ENCODE measurements around the gene ITPR1.

ITPR1 gene

DNA sequence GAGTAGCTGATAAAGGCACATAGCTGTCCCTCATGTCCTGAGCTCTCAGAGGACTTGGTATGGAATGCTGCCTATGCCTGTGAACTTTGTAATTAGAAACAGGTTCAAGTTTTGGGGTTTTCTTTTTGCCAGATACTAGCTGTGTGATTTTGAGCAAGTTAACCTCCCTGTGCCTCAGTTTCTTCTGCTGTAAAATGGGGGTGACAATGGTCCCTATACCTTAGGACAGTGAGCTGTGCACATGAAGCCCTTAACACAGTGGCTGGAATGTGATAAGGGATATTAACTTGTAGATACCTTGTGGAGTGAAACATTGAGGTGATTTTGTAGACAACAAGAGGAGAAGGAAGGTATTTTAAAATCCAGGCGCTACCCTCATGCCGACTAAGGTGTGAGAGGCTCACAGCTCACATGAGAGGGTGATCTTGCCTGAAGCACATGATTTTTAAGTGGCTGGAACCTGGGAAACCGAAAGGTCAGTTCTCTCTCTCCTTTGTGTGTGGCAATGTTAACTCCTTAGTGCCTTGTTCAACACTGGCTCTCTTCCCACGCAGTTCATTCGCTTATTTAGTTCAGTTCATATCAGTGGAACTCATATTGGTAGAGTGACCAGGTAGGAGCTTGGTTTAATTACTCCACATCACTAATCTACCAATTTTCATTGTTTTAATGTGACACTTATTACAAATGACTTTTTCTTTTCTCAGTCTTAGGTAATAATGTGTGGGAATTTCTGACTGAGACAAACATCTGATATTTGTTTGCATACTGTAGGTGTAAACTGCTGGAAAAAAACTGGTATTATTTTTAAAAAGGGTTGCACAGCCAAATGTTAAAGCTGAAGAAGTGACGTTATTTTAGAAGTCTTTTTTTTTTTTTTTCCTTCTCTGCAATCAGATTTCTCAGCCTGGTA lies 236.2 kb downstream of the ITPR1 start:
- H3K4me1 Mint-ChIP-seq (ENCODE audit: low read depth): peaks cover 11% of the 10 kb centered on the region
- peak overlapping the region; percentile 2 for H3K27ac Mint-ChIP-seq
- H3K4me3 Mint-ChIP-seq: no peak overlapping the region
- no peaks in the 10 kb centered on the region for H3K27me3 Mint-ChIP-seq
- H3K9me3 Mint-ChIP-seq (ENCODE audit: low read depth): no peaks in the 10 kb centered on the region
- peaks cover 20% of the 10 kb centered on the region for H3K36me3 Mint-ChIP-seq

DNA sequence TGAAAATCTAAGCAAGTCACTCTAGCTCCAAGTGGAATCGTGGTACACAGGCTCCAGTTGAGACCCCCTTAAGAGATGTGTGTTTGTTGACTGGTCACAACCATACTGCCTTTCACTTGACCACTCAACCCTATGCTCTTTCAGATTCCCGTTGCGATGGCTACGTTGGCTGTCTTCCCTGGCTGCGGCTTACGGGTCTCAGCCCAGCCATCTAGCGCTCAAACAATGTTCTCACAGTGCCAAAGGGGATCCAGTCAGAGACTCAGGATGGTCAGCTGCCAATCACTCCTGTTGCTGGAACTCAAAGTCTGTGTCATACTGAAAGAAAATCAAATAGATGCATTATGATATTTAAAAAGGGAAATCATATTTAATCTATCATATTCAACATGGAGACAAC lies 237.6 kb downstream of the ITPR1 start:
- no peaks in the 10 kb centered on the region for H3K9me3 Mint-ChIP-seq (ENCODE audit: low read depth)
- H3K4me1 Mint-ChIP-seq (ENCODE audit: low read depth): peaks cover 23% of the 10 kb centered on the region
- peaks cover 22% of the 10 kb centered on the region for H3K36me3 Mint-ChIP-seq
- no peak overlapping the region for H3K27ac Mint-ChIP-seq
- H3K27me3 Mint-ChIP-seq: no peaks in the 10 kb centered on the region
- H3K4me3 Mint-ChIP-seq: no peak overlapping the region

DNA sequence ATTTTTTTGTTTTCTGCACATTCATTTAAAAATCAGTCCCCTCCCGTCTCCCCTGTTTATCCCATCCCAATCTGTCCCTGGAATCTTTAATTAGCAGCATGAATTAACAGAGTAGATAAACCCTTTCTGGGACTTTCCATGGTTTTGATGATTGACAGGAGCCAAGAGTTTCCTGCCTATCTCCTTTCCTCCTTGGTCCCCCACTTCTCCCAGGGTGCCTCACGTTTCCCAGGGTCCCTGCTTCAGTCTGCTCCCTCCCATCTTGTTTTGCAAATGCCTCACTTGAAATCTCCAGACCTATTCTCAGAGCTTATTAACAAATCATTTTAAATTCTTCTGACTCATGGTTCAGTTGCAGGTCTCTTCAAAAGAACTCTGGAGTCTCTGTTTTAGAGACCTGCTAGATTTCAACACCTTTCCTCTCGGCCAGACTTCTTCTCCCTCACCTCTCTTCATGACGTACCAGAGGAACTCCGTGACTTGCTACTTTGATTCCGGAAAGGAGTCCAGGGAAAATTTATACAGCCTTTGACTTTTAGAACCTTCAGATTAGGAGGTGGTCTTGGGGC lies 238.5 kb downstream of the ITPR1 start:
- peaks cover 26% of the 10 kb centered on the region for H3K36me3 Mint-ChIP-seq
- H3K9me3 Mint-ChIP-seq (ENCODE audit: low read depth): no peaks in the 10 kb centered on the region
- H3K4me1 Mint-ChIP-seq (ENCODE audit: low read depth): peaks cover 31% of the 10 kb centered on the region
- H3K27ac Mint-ChIP-seq: no peak overlapping the region
- no peak overlapping the region for H3K4me3 Mint-ChIP-seq
- H3K27me3 Mint-ChIP-seq: no peaks in the 10 kb centered on the region

DNA sequence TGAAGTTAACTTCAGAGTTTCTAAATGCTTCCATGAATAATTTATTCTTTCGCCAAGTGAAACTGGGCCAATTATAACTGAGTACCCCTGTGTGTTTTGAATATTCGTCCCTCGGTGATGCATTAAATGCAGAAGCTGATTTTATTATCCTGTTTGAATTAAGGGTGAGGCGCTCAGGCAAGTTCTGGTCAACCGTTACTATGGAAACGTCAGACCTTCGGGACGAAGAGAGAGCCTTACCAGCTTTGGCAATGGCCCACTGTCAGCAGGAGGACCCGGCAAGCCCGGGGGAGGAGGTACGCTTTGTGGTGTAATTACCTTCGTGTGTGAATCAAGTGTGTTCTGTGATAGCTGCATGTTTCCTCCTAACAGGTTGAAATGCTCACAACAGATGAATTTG lies 239.8 kb downstream of the ITPR1 start:
- Mint-ChIP-seq H3K9me3 (ENCODE audit: low read depth) (no peaks in the 10 kb centered on the region), H3K27ac (no peak overlapping the region), H3K36me3 (peaks cover 26% of the 10 kb centered on the region), H3K27me3 (no peaks in the 10 kb centered on the region), H3K4me3 (no peak overlapping the region), H3K4me1 (ENCODE audit: low read depth) (peaks cover 44% of the 10 kb centered on the region)

DNA sequence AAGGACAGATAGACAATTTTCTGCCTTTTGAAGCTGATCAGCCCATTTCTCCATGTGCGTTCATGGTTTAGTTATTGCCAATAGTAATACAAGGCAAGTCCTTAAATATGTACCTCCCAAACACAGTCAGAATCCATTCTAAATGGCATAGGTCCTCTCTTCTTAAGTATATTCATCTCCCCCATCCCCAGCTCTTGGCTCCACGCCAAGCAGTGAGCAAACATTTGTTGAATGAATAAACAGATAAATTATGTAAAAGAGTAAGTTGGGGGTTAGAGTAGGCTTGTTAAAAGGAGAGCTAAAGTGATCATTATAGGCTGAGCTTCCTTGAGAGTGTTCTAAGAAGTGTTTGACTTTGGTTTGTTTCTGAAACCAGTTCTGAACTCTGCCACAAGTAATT lies 241.3 kb downstream of the ITPR1 start:
- no peaks in the 10 kb centered on the region for H3K27me3 Mint-ChIP-seq

DNA sequence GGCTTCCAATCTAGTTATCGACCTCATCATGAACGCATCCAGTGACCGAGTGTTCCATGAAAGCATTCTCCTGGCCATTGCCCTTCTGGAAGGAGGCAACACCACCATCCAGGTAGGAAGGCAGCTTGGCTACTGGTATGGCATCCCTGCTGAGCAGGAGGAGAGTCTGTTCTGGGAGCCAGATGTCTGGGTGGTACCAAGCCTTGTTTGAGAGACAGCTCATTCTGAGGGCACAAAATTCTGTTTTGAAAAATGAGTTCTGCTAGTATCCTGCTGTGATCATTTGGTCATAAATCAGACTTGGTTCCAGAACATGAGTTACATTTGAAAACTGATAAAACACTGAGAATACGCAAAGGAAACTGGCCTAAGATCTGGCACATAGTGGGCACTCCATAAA lies 242.1 kb downstream of the ITPR1 start:
- H3K4me1 Mint-ChIP-seq (ENCODE audit: low read depth): peaks cover 66% of the 10 kb centered on the region
- peaks cover 33% of the 10 kb centered on the region for H3K36me3 Mint-ChIP-seq
- H3K27ac Mint-ChIP-seq: peak overlapping the region; percentile 28
- peaks cover 3% of the 10 kb centered on the region for H3K9me3 Mint-ChIP-seq (ENCODE audit: low read depth)
- no peaks in the 10 kb centered on the region for H3K27me3 Mint-ChIP-seq
- H3K4me3 Mint-ChIP-seq: no peak overlapping the region

More for the DNA sequence above, 241.3 kb downstream of the ITPR1 start:
- H3K4me1 Mint-ChIP-seq (ENCODE audit: low read depth): peaks cover 58% of the 10 kb centered on the region
- H3K36me3 Mint-ChIP-seq: peaks cover 30% of the 10 kb centered on the region
- no peaks in the 10 kb centered on the region for H3K9me3 Mint-ChIP-seq (ENCODE audit: low read depth)
- no peak overlapping the region for H3K27ac Mint-ChIP-seq
- H3K4me3 Mint-ChIP-seq: no peak overlapping the region

DNA sequence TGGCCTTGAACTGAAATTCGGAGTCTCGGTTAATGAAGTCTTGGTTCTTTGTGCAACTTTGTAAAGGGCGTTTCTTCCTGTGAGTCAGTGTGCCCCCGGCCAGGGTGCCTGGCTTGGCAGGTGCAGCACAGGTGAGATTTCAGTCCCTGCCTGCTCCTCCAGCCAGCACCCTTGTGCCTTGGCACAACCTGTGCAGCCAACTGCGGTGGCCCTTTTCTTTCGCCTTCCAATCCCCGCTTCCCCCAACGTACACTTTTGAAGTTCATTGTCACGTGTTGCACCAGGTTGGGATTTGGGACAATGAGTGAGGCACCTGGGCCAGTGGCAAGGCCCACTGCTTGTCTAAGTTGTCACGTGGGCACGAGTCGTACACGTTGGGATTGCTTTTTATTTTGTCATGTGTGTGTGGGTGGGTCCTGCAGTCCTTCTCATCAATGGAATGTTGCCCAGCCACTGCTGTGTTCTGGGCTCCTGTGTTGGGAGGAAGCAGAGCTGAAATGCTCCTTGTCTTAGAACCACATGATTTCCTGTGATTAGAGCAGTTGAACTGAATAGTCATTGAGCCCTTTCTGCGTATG lies 243.2 kb downstream of the ITPR1 start:
- peaks cover 77% of the 10 kb centered on the region for H3K4me1 Mint-ChIP-seq (ENCODE audit: low read depth)
- no peaks in the 10 kb centered on the region for H3K27me3 Mint-ChIP-seq
- H3K9me3 Mint-ChIP-seq (ENCODE audit: low read depth): peaks cover 3% of the 10 kb centered on the region
- H3K36me3 Mint-ChIP-seq: peaks cover 30% of the 10 kb centered on the region
- H3K4me3 Mint-ChIP-seq: peak overlapping the region; percentile 35
- H3K27ac Mint-ChIP-seq: peak overlapping the region; percentile 67

DNA sequence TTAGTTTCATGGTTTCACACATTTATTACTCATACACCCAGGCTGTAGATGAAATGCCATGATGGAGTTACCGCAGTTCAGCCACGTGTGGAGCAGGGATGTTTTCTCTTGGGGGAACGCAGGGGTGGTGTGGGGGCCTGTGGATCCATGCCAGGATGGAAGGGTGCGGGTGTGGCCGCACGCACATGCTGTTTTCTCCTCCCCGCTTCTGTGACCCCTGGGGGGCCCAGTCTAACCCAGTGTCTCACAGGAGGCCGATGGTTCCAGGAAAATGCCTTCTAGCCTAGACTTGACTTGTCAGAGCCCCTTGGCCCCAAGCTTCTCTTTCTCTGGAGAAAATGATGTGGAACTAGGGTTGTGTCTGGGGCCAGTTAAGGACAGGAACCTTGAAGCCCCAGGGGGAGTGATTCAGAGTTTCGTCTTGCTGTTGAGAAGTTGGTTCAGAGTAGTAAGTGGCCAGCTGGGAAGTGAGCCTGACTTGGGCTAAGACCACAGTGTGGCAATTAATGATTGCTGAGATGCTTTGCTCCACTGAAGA lies 245.7 kb downstream of the ITPR1 start:
- H3K36me3 Mint-ChIP-seq: peaks cover 32% of the 10 kb centered on the region
- no peaks in the 10 kb centered on the region for H3K27me3 Mint-ChIP-seq
- peaks cover 81% of the 10 kb centered on the region for H3K4me1 Mint-ChIP-seq (ENCODE audit: low read depth)
- H3K4me3 Mint-ChIP-seq: peak overlapping the region; percentile 42
- peak overlapping the region; percentile 85 for H3K27ac Mint-ChIP-seq
- H3K9me3 Mint-ChIP-seq (ENCODE audit: low read depth): peaks cover 3% of the 10 kb centered on the region

DNA sequence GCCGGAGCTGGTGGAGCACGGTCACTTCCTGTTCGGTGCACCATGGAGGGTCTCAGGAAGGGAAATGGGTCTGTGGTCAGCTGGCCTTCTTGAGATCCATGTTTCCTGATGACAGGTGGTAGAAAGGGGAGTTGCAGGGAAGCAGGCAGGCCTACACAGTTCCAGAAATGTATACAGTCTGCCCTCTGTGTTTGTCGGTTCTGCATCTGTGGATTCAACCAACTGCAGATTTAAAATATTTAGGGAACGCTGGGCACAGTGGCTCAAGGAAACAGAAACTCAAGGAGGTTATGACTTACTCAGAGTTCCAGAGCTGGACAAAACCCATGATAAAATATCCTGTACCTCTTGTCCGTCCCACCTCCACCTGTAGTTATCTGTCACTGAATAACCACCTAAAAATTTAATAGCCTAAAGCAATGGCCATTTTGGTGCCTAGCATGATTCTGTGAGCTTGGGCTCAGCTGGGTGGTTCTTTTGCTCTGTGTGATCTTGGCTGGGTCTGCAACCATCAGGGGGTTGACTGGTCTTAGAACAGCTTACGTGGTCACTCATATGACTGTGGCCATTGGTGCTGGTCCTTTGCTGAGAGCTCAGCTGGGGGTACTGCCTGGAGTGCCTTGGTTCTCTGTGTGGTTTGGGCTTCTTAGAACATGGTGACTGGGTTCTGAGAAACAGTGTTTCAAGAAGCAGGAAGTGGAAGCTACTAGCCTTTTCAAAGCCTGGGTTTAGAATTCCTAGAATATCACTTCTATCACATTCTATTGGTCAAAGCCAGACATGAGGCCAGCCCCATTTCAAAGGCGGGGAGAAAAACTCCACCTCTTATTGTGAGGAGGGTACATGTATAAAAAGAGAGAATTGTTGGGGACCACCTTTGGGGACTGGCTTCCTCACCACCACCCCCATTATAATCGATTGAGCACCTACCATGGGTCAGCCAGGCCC lies 246.4 kb downstream of the ITPR1 start:
- peak overlapping the region; percentile 57 for H3K4me3 Mint-ChIP-seq
- peak overlapping the region; percentile 85 for H3K27ac Mint-ChIP-seq
- H3K9me3 Mint-ChIP-seq (ENCODE audit: low read depth): peaks cover 3% of the 10 kb centered on the region
- peaks cover 74% of the 10 kb centered on the region for H3K4me1 Mint-ChIP-seq (ENCODE audit: low read depth)
- no peaks in the 10 kb centered on the region for H3K27me3 Mint-ChIP-seq
- H3K36me3 Mint-ChIP-seq: peaks cover 34% of the 10 kb centered on the region

DNA sequence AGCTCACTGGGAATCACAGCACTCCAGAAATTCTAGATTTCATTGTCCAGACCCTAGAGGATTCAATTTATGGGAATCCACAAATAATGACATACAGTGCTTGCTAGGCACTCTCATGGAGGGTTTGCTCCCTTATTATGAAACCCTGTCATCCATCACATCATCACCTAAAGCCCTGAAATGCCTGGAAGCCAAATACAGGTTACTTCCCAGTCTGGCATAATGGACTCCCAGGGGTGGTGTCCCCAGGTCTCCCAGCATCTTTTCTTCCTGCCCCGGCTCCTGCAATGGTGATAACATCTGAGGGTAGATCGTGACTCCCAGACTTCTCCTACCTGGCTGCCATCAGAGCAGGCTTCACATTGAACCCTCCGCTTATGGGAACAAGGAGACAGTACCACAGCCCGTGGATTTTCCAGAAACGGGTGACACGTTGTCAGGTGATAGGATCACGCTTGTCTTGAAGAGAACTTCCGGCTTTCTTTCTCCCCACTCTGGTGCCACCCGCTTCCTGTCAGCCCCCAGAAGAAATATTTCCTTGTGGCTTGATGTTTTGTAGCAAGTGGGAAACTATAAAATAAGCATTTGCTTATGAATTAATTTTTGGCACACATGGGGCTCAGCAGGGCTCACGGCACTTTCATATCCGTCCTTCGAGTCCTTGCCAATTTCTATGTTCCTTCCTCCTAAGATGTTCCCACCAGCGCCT lies 247.4 kb downstream of the ITPR1 start:
- peaks cover 33% of the 10 kb centered on the region for H3K36me3 Mint-ChIP-seq
- H3K4me3 Mint-ChIP-seq: peak overlapping the region; percentile 69
- H3K9me3 Mint-ChIP-seq (ENCODE audit: low read depth): peaks cover 3% of the 10 kb centered on the region
- H3K4me1 Mint-ChIP-seq (ENCODE audit: low read depth): peaks cover 65% of the 10 kb centered on the region
- no peaks in the 10 kb centered on the region for H3K27me3 Mint-ChIP-seq
- peak overlapping the region; percentile 85 for H3K27ac Mint-ChIP-seq

DNA sequence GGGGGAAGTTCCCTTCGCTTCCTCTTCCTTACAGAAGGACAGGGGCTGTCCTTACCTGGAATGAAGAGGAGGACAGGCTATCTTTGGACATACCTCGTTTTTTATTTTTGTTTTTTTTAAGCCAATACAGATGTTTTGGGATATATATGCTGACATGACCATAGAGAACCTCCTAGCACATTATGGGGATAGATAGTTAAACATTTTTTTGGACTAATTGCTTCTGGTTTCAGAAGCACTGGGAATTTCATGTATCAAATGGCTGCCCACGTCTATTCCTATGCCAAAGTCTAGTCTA lies 247.9 kb downstream of the ITPR1 start:
- H3K36me3 Mint-ChIP-seq: peaks cover 34% of the 10 kb centered on the region
- H3K27ac Mint-ChIP-seq: peak overlapping the region; percentile 85
- H3K4me3 Mint-ChIP-seq: peak overlapping the region; percentile 69
- peaks cover 3% of the 10 kb centered on the region for H3K9me3 Mint-ChIP-seq (ENCODE audit: low read depth)
- H3K4me1 Mint-ChIP-seq (ENCODE audit: low read depth): peaks cover 62% of the 10 kb centered on the region
- H3K27me3 Mint-ChIP-seq: no peaks in the 10 kb centered on the region

DNA sequence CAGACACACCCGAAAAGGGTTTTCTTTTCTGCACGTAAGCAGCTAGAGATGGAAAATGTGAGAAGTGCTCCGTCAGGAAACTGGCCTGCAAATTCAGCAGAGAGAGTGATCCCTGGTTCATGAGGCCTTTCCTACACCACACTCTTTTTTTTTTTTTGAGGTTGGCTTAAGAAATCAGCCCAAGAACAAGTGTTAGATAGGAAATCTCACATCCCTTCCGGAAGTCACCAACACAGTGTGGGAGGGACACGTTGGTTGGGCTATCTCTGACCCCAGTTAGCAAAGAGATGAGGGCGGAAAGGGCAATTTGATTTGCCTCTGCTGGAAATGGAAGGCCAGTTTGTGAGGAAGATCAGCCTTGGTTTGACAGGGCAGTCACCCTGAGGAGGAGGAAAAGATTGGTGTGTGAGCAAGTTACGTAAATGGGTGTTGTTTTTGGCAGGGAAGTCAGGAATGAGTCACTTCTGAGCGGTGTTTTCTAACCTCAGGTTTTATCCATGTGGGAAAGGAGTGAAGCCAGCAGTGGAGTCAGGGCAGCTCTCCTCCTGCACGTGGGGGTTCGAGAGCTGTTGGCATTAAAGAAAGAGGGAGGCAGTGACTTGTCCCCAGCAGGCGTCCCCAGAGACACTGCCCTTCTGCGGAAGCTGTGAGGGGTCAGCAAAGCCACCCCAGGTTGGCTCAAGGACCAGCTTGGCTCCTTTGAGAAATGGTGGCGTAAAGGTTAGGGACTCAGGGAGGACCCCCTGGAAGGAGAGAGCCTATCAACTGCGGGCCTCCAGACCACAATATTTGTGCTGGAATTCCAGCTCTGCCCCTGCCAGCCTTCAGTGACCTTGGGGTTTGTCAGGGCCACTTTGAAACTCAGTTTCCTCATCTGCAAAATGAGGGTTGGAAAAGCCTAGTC lies 248.5 kb downstream of the ITPR1 start:
- Mint-ChIP-seq H3K36me3 (peaks cover 29% of the 10 kb centered on the region), H3K9me3 (ENCODE audit: low read depth) (peaks cover 3% of the 10 kb centered on the region), H3K27me3 (no peaks in the 10 kb centered on the region), H3K4me1 (ENCODE audit: low read depth) (peaks cover 56% of the 10 kb centered on the region), H3K4me3 (peak overlapping the region; percentile 69), H3K27ac (peak overlapping the region; percentile 85)

DNA sequence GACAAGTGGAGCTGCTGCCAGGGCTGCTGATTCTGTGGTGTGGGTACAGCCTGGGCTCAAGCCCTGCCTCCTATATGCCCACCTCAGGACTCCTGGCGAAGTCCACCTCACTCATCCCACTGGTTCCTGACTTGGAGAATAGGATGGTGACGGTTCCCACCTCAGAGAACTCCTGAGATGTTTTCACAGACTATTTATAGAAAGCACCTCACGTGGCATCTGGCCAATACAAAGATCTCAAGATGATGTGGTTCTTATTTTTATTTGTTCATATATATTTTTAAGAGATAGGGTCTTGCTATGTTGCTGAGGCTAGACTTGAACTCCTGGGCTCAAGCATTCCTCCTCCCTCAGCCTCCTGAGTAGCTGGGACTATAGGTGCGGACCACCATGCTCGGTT lies 249.2 kb downstream of the ITPR1 start:
- no peak overlapping the region for H3K4me3 Mint-ChIP-seq
- no peak overlapping the region for H3K27ac Mint-ChIP-seq
- H3K4me1 Mint-ChIP-seq (ENCODE audit: low read depth): peaks cover 49% of the 10 kb centered on the region
- no peaks in the 10 kb centered on the region for H3K27me3 Mint-ChIP-seq
- peaks cover 3% of the 10 kb centered on the region for H3K9me3 Mint-ChIP-seq (ENCODE audit: low read depth)
- peaks cover 28% of the 10 kb centered on the region for H3K36me3 Mint-ChIP-seq
